HG03108 (cell line): ENCODE measurements around the gene HIF1AN.
"Not testable (repeated sequence)": the region's sequence is repeated elsewhere in the genome, so short reads cannot be mapped to it uniquely, and the experiment has no call there.

Source experiments
- ATAC-seq: cut with Tn5 transposase; IDR thresholded peaks from one replicate; pipeline ENCODE4 v1.9.1; 2021; ENCODE audit warnings: moderate library complexity; ENCODE audit not compliant: unreplicated experiment

The HIF1AN gene

GRCh38 chr10:100565206-100565985, 29.7 kb downstream of the HIF1AN start:
- no peak for ATAC-seq

GRCh38 chr10:100566561-100566960, 30.8 kb downstream of the HIF1AN start:
- ATAC-seq: no peak

DNA sequence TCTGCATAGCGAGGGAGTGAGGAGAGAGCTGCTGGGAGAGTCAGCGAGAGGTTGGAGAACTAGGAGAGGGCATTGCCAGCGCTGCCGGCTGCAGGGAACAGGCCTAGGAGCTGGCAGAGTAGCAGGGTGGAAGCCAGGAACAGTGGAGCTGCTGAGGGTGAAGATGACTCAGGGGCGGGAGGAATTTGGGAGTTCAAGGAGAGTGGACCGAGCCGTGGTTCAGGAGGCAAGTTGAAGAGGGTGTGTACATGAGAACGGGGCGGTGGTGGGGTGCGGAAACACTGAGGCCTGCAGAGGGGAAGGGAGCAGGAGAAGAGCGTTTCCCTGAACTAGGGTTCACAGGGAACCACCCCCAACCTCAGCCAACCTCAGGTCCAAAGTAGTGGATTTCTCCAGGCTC, 31.5 kb downstream of the HIF1AN start:
- ATAC-seq: no peak

GRCh38 chr10:100567826-100568225, 32.1 kb downstream of the HIF1AN start:
- ATAC-seq: no peak

- ATAC-seq: no peak
These were observed 33.2 kb downstream of the HIF1AN start for GRCh38 chr10:100568912-100569311.

DNA sequence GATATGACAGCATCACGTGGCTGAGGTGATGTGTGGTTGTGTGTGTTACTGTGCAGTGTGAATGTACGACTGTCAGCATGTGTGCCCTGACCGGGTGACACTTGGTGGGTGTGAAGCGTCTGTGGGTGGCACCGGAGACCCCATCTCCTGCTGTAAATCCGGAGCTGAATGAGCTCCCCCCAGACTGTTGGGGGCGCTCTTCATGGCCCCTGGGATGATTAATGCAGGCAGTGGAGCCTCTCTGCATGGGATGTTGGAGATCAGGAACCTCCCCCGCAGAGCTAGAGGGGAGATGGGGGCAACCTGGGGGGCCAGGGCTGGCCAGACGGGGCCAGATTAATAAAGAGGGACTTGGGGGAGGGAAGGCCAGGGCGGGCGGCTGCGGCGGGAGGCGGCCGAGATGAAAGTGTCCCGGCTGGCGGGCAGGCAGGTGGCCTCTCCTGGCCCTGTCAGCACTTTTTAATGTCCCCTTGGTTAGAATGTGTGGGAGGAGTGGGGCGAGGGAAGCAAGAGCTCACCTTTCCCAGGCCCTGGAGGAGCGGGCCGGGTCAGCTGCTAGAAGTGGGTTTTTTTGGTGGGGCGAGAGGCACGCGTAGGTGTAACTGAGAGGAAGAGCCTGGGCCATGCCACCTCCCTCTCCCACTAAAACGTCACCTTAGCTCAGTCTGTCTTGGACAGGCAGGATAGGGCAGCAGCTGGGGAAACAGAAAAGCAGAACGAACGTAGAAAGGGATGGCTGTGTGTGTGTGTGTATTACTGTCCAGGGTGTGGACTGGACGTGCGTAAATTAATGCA, 34.1 kb downstream of the HIF1AN start:
- no peak for ATAC-seq

- no peak for ATAC-seq
These were observed 34.8 kb downstream of the HIF1AN start for GRCh38 chr10:100570506-100570905.

DNA sequence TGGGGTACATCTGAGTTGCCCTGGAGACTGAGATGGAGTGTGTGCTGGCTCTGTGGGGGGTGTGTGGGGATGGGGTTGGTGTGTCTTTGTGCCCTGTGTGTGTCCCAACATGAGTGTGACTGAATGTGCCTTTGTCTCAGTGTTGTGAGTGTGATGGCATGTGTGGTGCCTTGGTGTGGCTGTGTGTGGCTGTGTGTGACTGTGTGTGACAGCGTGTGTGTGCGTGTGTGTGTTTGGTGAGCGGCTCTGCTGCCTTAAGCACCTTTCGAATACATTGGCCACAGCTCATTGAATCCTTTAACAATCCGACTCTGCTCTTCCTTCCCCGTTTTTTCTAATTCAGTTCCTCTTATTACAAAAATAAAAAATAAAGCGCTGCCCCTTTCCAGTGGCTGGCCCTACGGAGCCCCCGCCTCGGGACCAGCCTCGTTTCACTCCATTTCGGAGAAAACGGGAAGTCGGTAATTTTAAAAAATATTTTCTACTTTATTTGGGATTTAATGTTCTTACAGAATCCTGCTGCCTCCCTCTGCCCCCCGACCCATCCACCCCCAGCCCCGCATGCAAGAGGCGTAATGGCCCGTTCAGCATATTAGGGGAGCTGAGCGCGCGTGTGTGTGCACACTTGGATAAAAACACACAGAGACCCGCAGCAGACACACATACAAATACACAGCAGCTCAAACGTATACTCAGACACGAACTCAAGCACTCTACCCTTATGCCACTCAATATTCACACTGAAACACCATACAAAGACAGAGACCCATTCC, 35.5 kb downstream of the HIF1AN start:
- no peak for ATAC-seq

- not testable (repeated sequence) for ATAC-seq
These were observed 39.4 kb downstream of the HIF1AN start for GRCh38 chr10:100575146-100575545.

DNA sequence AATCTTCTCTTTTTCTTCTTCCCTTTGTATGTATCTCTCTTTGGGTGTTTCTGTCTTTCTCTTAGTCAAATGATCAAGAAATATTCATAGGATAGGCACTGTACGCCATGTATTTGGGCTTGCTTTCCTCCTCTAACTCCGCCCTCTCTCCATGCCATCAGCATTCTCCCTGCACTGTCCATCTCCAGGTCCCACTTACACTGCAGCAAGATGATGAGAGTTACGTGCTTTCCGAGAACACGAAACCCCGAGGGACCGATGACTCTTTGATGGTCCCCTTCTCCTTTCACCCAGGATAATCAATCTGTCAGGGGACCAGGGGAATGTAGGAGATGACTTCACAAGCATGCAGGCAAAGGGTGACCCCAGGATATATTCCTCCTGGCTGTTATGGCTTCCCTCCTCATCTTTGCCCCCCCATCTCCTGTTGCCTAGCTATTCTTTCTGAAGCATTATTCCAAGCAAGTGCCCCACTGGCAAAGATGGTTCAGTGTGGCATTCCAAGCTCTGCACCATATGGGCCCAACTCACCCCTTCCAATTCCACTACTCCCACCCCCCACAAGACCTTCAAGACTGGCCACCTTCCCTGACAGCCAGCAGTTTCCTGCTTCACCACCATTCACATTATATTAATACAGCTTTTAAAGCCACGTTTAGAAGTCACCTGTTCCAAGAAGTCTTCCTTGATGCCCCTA, 40.0 kb downstream of the HIF1AN start:
- ATAC-seq: no peak

- ATAC-seq: no peak
These were observed 40.5 kb downstream of the HIF1AN start for GRCh38 chr10:100576282-100576635.

DNA sequence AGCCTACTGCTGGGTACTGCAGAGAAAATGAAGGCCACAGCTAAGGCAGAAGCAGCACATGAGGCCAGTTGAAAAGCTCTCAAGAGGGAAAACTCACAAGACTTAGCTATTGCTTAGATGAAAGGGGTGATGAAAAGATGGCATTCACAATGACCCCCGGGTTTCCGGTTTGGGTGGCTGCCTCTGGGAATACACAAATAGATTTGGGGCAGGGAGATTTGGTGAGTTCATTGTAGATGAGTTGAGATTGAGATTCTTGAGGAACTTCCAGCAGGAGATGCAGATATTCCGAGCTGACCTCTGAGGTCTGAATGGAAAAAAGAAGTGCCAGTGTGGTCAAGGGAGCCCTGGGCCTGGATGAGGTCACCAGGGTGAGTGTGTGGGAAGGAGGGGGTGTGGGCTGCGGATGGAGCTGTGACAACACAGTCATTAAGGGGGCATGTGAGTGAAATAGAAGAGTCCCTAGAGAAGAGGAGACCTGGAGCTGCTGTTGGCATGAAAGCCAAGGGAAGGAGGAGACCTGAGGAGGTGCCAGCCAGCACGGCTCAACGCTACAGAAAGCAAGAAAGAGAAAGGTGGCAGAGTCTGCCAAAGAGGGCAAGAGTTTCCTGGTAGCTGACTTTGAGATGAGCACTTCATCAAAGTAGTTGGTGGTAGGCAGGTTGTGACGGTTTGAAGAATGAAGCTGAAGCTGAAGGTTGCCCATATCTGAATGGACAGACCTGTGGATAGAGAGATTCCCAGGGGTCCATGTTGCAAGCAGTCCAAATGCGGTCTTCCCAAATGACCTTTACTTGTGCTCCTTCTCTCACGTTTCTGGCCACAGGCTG, 43.7 kb downstream of the HIF1AN start:
- ATAC-seq: no peak

GRCh38 chr10:100586959-100587358, 51.2 kb downstream of the HIF1AN start:
- ATAC-seq: no peak

DNA sequence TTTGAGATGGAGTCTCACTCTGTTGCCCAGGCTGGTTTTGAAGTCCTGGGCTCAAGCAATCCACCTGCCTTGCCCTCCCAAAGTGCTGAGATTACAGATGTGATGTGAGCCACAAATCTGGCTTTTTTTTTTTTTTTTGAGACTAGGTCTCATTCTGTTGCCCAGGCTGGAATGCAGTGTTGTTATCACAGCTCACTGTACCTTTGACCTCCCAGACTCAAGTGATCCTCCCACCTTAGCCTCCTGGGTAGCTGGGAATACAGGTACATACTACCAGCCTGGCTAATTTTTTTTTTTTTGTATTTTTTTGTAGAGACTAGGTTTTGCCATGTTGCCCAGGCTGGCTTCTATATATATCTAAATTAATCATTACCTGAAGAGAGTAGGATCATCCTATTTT, 62.4 kb downstream of the HIF1AN start:
- no peak for ATAC-seq

- ATAC-seq: no peak
These were observed 64.5 kb downstream of the HIF1AN start for GRCh38 chr10:100600218-100600617.

DNA sequence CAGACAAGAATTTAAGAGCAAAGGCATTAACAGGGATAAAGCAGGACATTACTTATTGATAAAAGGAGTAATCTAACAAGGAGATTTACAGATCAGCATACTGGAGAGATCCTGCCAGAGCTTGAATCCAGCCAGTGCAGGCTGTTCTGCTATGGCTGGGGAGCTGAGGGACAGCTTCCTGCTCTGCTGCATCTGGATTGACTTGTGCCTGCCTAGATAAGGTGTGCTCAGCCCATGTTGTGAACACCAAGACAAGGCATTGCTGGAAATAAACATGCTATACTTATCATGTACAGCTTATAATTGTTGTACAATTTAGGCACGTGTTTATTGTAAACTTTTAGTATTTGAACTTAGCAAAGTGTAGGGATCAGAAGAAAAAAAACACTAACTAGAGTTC, 71.7 kb downstream of the HIF1AN start:
- no peak for ATAC-seq
